GM19372 (cell line): ENCODE results near the gene BFSP2.
A peak's percentile ranks its signal among the peaks of the same experiment; 100 is the strongest.
"Not testable (repeated sequence)": the region's sequence is repeated elsewhere in the genome, so short reads cannot be mapped to it uniquely, and the experiment has no call there.

Experiments
- ATAC-seq: cut with Tn5 transposase; IDR thresholded peaks from one replicate; pipeline ENCODE4 v1.9.1; 2021; ENCODE audit warnings: mild to moderate bottlenecking, low read depth, moderate library complexity; ENCODE audit not compliant: unreplicated experiment

Gene BFSP2

GRCh38 chr3:133505813-133506212 is 106.0 kb downstream of the BFSP2 start:
- ATAC-seq: peak; percentile 37

DNA sequence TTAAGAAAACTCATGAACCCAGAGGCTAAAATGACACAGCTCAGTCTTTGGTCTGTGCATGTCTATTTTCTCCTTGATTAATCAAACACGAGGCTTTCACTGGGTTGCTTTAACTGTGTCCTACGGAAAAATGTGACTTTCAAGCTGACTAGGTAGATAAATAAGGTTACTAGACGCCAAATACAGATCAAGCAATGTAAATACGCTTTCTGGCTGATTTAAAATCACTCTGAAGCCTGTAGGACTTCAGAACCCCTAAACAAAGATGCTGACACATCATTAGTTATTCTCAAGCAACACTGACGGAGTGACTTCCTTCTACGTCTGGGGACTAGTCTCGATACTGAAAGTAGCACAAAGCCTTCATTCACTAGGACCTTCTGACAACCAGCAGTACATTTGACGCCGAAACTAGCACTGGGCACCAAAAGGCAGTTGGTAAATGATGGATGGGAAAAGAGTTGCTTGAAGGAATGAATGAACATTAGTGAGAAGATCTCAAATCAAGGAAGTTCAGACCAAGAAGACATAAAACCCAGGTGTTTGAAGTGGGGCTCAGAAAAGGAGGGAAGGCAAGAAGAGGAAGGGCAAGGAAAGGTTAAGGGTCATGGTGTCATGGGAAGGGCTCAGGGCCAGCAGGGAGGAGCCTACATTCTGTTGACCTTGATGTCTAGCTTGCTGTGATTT is 106.5 kb downstream of the BFSP2 start:
- ATAC-seq: peak; percentile 97

GRCh38 chr3:133509488-133509887 is 109.6 kb downstream of the BFSP2 start:
- no peak for ATAC-seq

- no peak for ATAC-seq
These were observed 112.7 kb downstream of the BFSP2 start for GRCh38 chr3:133512416-133513089.

DNA sequence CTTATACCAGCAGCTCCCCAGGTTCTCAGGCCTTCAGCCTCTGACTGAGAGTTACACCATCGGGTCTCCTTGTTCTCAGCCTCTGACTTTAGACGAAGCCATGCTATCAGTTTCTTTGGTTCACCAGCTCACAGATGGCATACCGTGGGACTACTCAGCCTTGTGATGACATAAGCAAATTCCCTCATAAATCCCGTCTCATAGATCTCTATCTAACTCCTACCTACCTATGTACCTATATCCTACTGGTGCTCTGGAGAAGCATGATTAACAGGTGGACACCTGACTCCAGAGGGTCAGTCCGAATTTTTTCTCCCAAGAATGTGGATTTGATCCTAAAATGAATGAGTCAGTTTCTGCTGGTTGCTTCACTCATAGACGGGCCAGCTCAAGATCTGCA is 114.6 kb downstream of the BFSP2 start:
- ATAC-seq: no peak

DNA sequence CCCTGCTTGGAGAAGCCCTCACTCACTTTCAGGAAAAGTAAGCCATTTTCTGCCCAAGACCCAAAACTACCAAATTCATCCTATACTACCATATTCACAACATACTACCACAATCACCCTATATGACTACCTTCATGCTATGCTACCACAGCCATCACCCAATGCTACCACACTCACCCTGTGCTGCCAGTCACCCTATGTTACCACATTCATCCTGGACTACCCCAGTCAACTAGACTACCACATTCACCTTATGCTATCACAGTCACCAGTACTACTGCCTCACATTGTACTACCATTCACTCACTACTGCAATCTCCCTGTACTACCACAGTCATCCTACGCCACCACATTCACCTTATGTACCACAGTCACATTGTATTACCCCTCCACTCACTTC is 115.3 kb downstream of the BFSP2 start:
- ATAC-seq: no peak

DNA sequence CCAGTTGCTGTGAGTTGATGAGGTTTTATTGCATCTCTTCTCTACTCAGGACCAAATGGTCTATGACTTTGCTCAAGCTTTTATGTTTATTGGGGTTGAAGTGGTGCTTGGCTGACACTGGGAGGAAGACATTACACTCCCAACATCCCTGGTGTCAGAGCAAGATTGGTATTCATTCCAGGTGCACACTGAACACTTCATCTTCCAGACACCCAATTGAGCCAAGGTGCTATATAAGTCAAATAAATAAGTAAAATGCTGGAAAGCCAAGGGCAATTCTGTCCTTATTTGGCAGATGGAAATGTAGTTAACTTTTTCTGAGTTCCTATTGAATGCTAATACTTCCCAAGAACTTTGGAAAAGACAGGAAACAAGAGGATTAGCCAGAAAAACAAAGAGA is 120.4 kb downstream of the BFSP2 start:
- no peak for ATAC-seq

GRCh38 chr3:133520938-133521337 is 121.1 kb downstream of the BFSP2 start:
- not testable (repeated sequence) for ATAC-seq

DNA sequence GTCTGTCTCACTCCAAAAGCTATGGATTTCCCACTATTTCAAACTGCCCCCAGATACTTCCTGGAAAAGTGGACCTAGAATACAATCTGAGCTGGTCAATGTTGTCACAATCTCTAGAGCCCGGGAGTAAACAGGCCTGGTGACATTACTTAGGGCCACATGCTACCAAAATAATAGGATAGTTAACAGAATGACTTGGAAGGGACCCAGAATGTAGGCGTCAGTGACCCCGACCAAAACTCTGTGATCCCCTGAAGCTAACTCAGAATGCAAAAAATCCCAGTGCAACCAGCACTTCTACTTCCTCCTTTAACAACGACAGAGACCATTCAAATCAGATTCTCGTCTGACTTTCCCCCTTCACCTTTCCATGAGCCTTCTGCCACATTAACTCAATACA is 122.1 kb downstream of the BFSP2 start:
- ATAC-seq: no peak

- not testable (repeated sequence) for ATAC-seq
These were observed 123.9 kb downstream of the BFSP2 start for GRCh38 chr3:133523758-133524157.
